GM21381 (cell line): ENCODE measurements around the gene FBF1.

Experiments
- ATAC-seq: cut with Tn5 transposase; IDR thresholded peaks from one replicate; pipeline ENCODE4 v1.9.1; 2021; ENCODE audit warnings: mild to moderate bottlenecking, moderate library complexity; ENCODE audit not compliant: unreplicated experiment

Gene FBF1

DNA sequence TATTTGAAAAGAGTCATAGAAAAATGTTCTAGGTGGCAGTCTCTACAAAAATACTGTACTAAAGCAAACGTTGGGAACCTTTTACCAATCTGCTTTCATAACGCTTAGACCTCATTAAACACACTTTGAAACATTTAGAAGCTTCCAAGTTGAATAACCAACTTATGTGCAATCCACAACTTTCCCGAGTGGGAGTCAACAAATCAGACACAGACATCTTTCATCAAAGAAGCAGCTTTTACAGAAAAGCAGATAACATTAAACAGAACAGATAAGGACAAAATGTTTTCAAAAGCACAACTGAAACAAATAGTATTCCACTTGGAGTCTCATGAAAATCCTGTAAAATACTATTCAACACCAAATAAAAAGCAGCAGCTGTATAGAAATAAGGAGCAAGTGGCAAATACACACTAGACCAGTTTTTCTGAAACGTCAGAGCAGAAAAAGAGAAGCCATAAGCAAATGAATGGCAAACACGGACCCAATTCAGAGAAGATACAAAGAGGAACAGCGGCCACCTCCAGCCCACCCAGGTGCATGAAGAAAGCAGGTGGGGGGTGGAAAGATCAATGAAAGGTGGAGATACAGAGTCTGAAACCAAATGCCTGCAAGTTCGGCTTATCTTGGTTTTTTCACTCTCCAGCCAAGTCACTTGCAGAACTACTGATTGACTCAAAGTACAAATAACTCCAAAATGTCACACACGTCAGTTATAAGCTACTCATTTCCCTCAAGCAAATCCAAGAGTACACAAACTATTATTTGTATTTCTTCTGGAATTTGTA, 18.4 kb upstream of the FBF1 start:
- ATAC-seq = no peak

DNA sequence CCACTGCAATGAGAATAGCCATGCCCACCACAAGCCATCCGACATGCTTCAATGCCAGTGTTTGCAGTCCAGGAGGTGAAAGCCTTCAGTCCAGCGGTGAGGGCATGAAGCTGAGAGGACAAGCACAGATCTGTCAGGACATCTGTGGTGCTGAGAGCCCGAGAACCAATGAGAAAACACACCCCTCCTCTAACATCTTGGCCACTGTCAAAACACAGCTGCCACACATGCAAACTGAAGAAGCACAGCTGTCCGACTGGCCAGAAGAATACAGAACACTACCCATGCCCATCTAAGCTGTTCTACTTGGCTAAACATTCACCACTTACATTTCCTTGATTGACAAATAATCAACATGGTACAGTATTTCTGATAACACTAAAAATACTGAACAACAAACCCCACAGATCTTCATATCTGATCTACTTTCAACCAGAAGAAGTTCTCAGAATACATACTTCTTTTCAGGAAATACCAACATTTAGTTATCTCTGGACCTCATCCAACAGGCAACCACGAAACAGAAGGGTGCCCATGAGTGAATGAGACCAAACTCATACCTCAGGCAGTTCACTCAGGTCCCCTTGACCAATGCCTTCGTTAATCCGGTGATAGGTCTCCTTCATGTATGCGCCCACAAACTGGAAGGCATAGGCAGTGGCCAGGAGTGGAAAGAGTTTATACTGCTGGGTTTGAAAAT, 10.2 kb upstream of the FBF1 start:
- no peak for ATAC-seq

GRCh38 chr17:75950421-75950820, 9.6 kb upstream of the FBF1 start:
- ATAC-seq = no peak

DNA sequence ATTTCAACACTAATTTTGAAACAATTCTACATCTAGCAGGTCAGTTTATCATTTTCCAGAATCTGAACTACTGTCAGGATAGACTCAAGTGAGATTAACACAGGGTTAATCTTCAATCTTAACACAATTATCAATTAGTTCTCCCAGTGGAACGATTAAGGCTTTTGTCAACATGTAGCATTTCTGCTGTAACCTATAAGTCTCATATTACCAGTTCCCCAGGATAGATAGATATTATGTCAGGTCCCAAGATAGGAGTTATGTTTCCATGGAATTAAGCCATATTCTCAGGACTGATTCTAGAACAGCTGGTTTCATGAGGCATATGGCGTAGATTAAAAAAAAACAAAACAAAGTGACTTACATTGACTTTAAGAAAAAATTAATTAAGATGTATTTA, 4.4 kb upstream of the FBF1 start:
- no peak for ATAC-seq

GRCh38 chr17:75943491-75943890, 2.6 kb upstream of the FBF1 start:
- ATAC-seq = no peak

DNA sequence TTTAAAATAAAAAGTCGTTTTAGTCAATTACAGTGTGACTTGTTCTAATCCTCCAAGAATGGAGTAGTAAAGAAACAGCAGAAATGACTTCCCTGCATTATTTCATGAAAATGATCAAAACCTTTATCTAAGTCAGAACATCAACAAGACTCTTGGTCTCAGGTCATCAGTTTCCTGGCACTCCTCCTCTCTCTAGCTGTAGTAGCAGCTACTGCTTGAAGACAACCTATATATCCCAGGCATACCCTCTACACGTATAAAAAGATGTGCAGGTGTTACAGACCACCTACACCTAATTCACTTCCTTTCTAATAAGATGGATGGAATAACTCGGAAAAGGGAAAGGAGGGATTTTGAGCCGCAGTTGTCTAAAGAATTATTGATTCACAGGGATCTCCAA, 1.6 kb upstream of the FBF1 start:
- ATAC-seq = no peak

DNA sequence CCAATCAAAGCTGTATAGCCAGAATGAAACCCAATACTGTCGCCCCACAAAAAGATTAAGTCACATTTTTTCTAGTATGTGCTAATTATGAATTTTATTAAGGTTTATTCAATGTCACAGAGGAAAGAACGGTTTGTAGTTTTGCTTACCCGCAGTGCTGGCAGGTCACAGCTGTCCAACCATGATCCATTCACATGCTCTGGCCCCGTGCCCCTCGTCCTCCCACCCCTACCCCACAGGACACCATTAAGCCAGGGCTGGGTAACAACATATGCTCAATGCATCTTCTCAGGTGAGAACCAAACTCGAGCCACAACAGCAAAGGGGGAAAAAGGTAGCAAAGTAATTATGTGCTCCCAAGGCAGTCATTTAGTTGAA, 589 bp upstream of the FBF1 start:
- ATAC-seq = no peak

DNA sequence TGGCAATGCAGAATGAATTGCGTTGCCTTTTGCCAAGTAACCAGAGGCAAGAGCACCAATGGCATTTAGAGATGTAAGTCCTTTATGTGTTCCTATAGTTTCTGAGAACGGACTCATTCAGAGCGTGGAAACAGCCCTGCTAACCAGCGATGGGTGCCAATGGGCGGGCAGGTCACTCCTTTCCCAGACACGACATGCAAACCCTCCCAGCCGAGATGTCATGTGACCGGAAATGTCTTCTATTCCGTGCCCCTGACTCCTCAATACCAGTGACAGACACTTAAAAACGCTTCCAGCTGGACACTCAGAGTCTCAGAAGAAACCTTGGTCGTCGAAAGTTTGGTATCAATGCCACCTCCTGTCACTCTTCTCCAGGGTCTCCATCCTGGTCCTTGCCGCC, 3.2 kb downstream of the FBF1 start:
- ATAC-seq = no peak

DNA sequence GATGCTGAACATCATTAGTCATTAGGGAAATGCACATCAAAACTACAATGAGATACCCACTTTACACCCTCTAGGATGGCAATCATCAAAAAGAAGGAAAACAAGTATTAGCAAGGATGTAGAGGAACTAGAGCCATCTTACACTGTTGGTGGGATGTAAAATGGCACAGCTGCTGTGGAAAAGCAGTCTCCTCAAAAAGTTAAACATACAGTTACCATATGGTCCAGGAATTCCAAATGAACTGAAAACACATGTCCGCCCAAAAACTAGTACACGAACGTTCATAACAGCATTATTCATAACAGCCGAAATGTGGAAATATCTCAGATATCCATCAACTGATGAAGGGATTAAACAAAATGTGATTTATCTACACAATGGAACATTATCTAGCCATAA, 7.0 kb downstream of the FBF1 start:
- ATAC-seq = no peak

GRCh38 chr17:75932852-75933251, 8.0 kb downstream of the FBF1 start:
- no peak for ATAC-seq

GRCh38 chr17:75931062-75931461, 9.8 kb downstream of the FBF1 start:
- ATAC-seq = no peak

GRCh38 chr17:75927286-75927922, 13.4 kb downstream of the FBF1 start:
- no peak for ATAC-seq

DNA sequence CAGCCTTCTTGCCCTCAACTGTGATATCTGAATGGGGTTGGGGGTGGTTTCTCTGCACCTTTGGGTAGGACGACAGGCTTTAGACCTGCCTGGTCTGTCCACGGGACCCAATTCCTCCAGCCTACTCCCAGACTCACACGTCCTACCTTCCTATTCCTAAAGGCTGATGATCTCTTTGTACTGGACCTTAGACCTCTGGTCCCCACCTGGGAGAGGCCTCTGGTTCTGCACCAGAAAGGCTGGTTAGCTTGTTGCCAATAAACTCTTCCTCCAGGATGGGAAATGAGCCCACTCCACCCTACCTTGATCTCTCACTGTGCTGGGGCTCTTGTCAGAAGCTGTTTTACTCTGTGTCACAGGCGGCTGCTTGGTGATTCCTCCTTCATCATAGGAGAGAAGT, 14.4 kb downstream of the FBF1 start:
- no peak for ATAC-seq

- no peak for ATAC-seq
These were observed 14.9 kb downstream of the FBF1 start for GRCh38 chr17:75925912-75926311.

DNA sequence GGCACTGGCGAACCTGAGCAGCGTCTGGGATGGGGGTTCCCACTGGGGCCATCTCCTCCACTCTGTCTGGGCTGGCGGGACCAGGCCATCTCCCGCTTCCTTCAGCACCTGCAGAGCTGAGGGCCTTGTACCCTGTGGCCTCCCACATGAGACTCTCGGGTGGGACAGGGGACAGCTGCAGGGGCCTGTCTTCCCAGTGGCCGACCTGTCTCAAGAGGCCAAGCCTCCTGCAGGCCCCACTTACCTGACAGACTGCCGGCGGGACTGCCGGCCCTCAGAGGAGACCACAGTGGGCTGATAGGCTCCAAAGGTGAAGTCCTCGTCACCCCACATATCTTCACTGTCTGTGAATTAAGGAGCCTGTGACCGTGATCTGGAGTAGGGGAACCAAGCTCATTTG, 15.7 kb downstream of the FBF1 start:
- no peak for ATAC-seq

GRCh38 chr17:75922963-75923874, 17.6 kb downstream of the FBF1 start:
- ATAC-seq = no peak

GRCh38 chr17:75922173-75922961, 18.5 kb downstream of the FBF1 start:
- ATAC-seq = no peak

DNA sequence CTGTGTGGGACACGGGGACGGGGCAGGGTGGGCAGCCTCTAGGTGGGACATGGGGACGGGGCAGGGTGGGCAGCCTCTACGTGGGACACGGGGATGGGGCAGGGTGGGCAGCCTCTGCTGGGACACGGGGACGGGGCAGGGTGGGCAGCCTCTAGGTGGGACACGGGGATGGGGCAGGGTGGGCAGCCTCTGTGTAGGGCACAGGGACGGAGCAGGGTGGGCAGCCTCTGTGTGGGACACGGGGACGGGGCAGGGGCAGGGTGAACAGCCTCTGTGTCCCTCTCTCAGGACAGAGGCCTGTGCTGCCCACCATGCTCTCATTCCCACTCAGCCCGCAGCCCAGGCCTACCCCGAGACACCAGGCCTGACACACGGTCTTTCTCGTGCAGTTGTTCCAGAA, 19.2 kb downstream of the FBF1 start:
- ATAC-seq = no peak

- ATAC-seq = no peak
These were observed 20.7 kb downstream of the FBF1 start for GRCh38 chr17:75920045-75920560.

DNA sequence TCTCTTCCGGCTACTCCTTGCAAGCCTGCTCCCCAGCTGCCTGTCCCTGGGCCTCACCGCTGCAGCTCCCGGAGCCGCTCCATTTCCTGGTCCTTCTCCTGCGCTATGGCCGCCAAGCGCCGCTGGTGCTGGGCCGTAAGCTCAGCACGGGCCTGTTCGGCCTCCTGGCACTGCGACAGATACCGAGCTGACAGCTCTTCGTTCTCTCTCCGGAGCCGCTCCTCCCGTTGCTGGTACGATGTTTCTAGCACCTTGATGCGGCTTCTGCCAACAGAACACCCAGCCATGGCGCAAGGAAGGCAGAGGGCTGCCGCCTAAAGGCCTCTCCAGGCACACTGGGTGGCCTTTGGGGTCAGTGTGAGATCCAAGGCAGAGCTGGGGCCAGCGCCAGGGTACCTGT, 21.2 kb downstream of the FBF1 start:
- ATAC-seq = no peak
